NCI-H128 (cell line): Measurements from ENCODE around the gene CACNB2.
"Not testable (repeated sequence)": the region's sequence is repeated elsewhere in the genome, so short reads cannot be mapped to it uniquely, and the experiment has no call there.

Experiments used
- DNase-seq: peaks from one replicate; lab custom pipeline; 2025; ENCODE audit not compliant: unreplicated experiment; lab: John Stamatoyannopoulos, UW

Gene CACNB2

GRCh38 chr10:18144928-18145327 is 4.7 kb downstream of the CACNB2 start:
- peak; percentile 24 for DNase-seq

GRCh38 chr10:18145652-18146051 is 5.4 kb downstream of the CACNB2 start:
- no peak for DNase-seq

GRCh38 chr10:18149196-18149800 is 9.1 kb downstream of the CACNB2 start:
- DNase-seq: no peak

- DNase-seq: no peak
These were observed 11.2 kb downstream of the CACNB2 start for GRCh38 chr10:18151356-18151890.

GRCh38 chr10:18153381-18153780 is 13.2 kb downstream of the CACNB2 start:
- not testable (repeated sequence) for DNase-seq

- DNase-seq: no peak
These were observed 15.1 kb downstream of the CACNB2 start for GRCh38 chr10:18155321-18155720.

- not testable (repeated sequence) for DNase-seq
These were observed 16.6 kb downstream of the CACNB2 start for GRCh38 chr10:18156797-18157196.

- no peak for DNase-seq
These were observed 17.7 kb downstream of the CACNB2 start for GRCh38 chr10:18157881-18158280.

GRCh38 chr10:18158773-18159265 is 18.6 kb downstream of the CACNB2 start:
- no peak for DNase-seq

GRCh38 chr10:18159557-18159956 is 19.3 kb downstream of the CACNB2 start:
- DNase-seq: no peak

GRCh38 chr10:18162021-18162627 is 21.9 kb downstream of the CACNB2 start:
- DNase-seq: no peak

GRCh38 chr10:18164093-18164492 is 23.9 kb downstream of the CACNB2 start:
- DNase-seq: no peak

- DNase-seq: no peak
These were observed 24.6 kb downstream of the CACNB2 start for GRCh38 chr10:18164748-18165361.

GRCh38 chr10:18178854-18179483 is 38.7 kb downstream of the CACNB2 start:
- DNase-seq: no peak

GRCh38 chr10:18179891-18180290 is 39.7 kb downstream of the CACNB2 start:
- no peak for DNase-seq

GRCh38 chr10:18181382-18181781 is 41.2 kb downstream of the CACNB2 start:
- not testable (repeated sequence) for DNase-seq

- DNase-seq: no peak
These were observed 45.4 kb downstream of the CACNB2 start for GRCh38 chr10:18185621-18186020.

GRCh38 chr10:18190840-18191239 is 50.6 kb downstream of the CACNB2 start:
- no peak for DNase-seq

- no peak for DNase-seq
These were observed 54.4 kb downstream of the CACNB2 start for GRCh38 chr10:18194634-18195033.

- DNase-seq: no peak
These were observed 55.0 kb downstream of the CACNB2 start for GRCh38 chr10:18195060-18195799.
